Cardiac septum (tissue), 1 donor: Measurements from ENCODE around the gene FOLR2. TPM values are rescaled to one million over a fixed set of nuclear protein-coding genes. Genes with fewer than 3 reads are reported as not detected.
A peak's percentile ranks its signal among the peaks of the same experiment; 100 is the strongest.
"Not testable (repeated sequence)": the region's sequence is repeated elsewhere in the genome, so short reads cannot be mapped to it uniquely, and the experiment has no call there.

ENCODE experiments used
- DNase-seq: peaks from one replicate; pipeline ENCODE4 v3.0.0-alpha.2; 2020; ENCODE audit warnings: low spot score
- intact Hi-C: fragments of 100-400 bp; cut with DNase I; formaldehyde crosslinking; loops from one replicate; pipeline ENCODE4 v1.14.0; 2022
- total RNA-seq: library from RNA; stranded (reverse); fragmentation: NEBNext Ultra II Directional; extraction: Animal tissue kit (Norgen Biotek cat#: 25700); gene quantifications from one replicate; pipeline ENCODE4 v1.2.1, GENCODE V29; 2021
- donor health status: DM: no; HTN: no; CAD: no.

Gene FOLR2
- total RNA-seq, 1 donor from 2014 or later: 11.7 TPM

DNA sequence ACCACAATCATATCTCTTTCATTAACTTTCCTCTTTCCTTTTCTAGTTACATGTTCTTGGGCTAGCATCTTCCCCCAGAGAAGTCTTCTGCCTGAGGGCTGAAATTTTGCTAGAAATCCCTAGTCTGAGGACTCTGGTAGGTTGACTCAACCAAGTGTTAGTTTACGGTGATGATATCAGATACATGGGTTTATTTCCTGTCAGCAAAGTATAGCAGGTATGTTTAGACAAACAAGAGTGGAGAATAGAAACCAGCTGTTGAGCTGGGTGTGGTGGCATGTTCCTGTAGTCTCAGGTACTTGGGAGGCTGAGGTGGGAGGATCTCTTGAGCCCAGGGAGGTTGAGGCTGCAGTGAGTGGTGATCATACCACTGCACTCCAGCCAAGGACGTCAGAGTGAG, 13.4 kb upstream of the FOLR2 start:
- intact Hi-C loops: no loop called here

DNA sequence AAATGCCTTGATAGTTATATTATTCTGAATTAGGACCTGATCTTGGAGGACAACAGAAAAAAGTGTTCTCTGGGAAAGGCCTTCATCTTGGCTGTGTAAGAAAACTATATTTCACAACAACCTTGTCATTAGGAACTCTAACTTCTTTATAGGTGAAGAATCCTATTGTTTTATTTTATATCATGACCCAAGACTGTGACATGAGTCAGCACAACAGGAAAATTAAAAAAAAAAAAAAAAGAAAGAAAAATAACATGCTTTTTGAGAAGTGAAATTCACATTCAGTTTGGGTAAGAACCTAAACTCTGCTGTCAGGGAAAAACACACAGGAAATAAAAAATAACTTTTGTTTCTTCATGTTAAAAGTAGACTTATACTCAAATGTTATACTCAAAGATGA, 11.7 kb upstream of the FOLR2 start:
- intact Hi-C loops: no loop called here
- DNase-seq: no peak

More for the DNA sequence above, 13.4 kb upstream of the FOLR2 start:
- no peak for DNase-seq

DNA sequence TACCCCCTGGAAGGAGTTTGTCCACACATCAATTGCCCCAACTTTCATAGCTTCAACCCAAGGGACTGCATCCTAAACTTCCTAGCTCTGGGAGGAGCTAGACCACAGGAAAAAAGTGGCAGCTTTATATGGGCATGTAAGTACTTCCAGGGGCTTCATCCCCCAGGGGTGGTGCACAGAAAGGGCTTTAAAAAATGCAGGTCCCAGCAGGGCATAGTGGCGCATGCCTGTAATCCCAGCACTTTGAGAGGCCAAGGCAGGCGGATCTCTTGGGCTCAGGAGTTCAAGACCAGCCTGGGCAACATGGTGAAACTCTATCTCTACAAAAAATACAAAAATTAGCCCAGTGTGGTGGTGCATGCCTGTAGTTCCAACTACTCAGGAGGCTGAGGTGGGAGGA, 9.8 kb upstream of the FOLR2 start:
- DNase-seq, intact Hi-C loops: not testable (repeated sequence)

DNA sequence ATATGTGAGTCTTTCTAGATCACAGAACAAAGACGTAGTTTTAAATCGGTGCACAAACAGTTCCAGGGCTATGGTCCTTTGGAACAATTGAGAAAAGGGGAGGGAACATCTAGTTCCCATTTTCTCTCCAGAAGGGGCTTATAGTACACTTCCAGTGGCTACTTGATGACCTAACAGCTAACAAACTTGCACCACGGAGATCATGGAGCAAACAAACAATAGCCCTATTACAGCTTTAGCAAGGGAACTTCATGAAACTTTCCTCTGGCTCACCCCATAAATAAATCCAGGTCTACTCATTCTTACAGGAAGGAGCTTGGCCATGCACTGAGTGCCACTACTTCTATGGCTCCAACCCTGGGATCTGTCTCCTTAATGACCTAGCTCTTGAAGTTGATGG, 8.3 kb upstream of the FOLR2 start:
- DNase-seq: no peak

DNA sequence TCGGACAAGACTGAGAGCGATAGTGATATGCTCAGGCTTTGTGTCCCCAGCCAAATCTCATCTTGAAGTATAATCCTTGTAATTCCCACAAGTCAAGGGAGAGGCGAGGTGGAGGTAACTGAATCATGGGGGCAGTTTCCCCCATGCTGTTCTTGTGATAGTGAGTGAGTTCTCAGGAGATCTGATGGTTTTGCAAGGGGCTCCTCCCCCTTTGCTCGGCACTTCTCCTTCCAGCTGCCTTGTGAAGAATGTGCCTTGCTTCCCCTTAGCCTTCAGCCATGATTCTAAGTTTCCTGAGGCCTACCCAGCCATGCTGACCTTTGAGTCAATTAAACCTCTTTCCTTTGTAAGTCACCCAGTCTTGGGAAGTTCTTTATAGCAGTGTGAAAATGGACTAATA, 7.5 kb upstream of the FOLR2 start:
- intact Hi-C loops: no loop called here
- DNase-seq: no peak

More for the DNA sequence above, 8.3 kb upstream of the FOLR2 start:
- intact Hi-C loops: no loop called here

DNA sequence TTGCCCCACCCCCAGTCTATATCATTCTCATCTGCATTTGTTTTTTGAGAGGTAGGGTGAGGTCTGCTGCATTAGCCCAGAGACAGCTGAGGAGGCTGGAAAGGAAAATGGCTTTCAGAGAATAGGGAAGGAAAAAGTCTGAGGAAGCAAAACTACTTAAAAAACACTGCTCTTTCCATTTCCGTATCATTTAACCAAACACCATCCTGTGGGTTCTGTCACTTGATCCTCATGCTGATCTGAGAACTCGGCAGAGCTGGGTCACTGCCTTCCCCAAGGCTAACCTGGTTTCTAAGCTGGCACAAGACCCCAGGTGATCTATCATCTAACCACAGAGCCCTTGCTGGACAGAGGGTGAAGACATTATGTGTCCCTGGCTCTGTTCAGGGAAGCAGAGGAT, 1.2 kb downstream of the FOLR2 start:
- DNase-seq: no peak
- intact Hi-C loops: no loop called here

DNA sequence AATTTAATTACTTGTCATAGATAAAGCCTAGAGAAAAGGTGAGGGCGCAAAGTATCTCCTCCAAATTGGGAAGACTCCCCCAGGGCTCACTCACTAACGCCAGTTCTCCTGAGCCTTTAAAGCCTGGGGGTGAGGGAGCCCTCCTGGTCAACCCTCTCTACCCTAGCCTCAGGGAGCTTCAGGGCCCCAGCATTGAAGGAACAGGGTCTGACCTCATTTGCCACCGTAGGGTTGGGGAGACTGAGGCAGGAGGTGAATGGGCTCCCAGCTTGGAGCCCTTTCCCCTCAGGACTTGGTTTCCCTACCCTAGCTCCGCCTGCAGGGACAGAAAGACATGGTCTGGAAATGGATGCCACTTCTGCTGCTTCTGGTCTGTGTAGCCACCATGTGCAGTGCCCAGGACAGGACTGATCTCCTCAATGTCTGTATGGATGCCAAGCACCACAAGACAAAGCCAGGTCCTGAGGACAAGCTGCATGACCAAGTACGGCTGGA, 1.7 kb downstream of the FOLR2 start:
- DNase-seq: no peak
- intact Hi-C loops: no loop called here

DNA sequence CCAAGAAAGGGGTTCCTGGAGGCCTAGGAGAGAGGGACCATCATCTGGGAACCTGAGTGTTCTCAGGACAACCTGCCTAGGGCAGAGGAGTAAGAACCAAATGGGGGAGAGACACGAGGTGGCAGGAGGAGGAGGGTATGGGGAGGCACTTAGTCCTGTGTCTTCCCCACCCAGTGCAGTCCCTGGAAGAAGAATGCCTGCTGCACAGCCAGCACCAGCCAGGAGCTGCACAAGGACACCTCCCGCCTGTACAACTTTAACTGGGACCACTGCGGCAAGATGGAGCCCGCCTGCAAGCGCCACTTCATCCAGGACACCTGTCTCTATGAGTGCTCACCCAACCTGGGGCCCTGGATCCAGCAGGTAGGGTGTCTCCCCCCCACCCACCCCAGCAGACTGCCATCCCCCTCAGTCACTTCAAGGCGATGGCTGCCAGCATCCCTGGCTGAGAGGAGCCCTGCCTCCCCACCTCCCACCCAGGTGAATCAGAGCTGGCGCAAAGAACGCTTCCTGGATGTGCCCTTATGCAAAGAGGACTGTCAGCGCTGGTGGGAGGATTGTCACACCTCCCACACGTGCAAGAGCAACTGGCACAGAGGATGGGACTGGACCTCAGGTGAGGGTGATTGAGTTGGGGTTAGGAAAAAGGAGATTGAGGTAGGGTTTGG, 4.2 kb downstream of the FOLR2 start:
- DNase-seq: no peak
- intact Hi-C loops: loop anchor here (5.0 to 10.0 kb wide), 2 partner anchors 179 to 594 kb away; partner anchors contain the start of gene ATG16L2

DNA sequence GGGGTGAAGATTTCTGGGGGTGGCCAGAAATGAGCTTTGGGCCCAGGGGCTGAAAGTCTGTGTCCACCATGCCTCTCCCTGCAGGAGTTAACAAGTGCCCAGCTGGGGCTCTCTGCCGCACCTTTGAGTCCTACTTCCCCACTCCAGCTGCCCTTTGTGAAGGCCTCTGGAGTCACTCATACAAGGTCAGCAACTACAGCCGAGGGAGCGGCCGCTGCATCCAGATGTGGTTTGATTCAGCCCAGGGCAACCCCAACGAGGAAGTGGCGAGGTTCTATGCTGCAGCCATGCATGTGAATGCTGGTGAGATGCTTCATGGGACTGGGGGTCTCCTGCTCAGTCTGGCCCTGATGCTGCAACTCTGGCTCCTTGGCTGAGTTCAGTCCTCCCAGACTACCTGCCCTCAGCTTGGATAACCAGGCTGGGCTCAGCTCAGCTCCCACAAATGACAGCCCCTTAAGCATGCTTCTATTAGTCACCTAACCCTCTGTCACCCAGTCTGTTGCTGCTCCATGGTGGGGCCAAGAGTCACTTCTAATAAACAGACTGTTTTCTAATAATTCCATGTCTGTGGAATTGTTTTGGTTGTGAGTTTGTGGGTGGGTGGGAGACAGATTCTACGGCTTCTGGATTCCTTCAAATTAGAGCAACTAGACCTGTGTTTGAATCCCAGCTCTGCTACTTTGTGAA, 4.9 kb downstream of the FOLR2 start:
- intact Hi-C loops: loop anchor here (2.0 to 10.0 kb wide), 3 partner anchors 109 to 593 kb away; partner anchors contain the start of genes ANAPC15 and ATG16L2
- no peak for DNase-seq

DNA sequence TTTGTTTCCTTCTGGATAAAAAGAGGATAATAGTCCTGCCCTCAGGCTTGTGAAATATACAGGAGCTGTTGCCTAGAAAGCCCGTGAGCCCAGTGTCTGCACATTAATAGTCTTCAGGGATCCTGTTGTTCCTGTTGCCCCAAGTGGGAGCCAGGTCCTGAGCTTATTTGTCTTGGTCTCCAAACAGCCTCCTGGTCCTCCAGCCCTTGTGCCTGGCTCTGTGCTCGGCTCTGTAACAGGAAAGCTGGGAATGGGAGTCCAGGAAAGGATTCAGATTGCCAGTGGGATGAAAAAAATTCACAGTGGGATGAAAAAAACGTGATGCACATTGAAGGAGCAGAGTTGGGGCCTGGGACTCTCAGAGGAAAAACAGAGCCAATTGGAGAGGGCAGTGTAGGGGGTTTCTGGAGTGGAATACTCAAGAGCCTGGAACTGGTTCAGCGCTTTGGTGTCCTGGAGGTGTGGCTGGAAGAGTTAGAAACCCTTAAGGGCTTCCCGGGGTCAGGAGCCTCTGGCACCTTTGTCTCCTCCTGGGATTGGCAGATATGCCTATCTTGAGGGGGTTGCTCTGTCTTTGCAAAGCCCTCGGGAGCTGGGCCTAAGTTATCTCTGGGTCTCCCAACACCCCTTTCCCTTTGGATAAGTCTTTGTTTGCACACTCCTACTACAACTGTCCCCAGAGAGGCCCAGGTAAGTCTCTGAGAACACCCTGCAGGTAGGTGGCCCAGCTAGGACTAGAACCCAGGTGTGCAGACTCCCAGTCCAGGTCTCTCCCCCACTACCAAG, 5.7 kb downstream of the FOLR2 start:
- DNase-seq: no peak
- intact Hi-C loops: loop anchor here (2.0 to 10.0 kb wide), 3 partner anchors 109 to 593 kb away; partner anchors contain the start of genes ANAPC15 and ATG16L2

DNA sequence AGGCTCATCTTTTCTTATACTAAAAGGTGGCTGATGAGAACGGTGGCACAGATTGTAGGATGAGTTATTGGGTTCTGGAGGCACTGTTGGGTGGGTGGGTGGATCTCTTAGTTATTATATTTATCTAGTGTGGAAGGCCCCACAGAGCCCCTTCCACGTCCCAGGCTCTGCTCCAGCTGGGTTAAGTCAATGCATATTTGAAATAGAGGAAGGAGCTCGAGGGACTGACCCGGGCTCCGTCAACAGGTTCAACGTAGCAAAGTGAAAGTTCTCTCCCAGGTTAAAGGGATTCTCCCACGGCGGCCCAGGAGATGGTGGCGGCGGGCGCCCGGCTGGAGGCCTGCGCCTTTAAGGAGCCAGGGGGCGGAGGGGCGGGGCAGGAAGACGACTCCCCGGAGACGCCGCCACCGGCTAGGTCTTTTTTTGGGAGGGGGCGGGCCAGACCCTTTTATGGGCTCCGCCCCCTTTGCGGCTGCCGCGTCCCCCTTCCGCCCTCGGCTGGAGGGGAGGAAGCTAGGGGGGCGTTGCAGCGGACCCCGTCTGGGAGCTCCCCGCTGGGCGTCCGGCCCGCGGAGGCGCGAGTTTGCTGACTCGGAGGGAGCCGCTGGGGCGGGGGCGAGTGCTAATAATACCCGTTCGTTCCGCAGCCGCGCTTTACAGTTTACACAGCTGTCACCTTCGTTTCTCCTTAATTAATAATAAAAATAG, 6.5 kb downstream of the FOLR2 start:
- intact Hi-C loops: loop anchor here (2.0 to 10.0 kb wide), 3 partner anchors 110 to 592 kb away; partner anchors contain the start of genes ANAPC15 and ATG16L2
- peak; percentile 97 for DNase-seq

DNA sequence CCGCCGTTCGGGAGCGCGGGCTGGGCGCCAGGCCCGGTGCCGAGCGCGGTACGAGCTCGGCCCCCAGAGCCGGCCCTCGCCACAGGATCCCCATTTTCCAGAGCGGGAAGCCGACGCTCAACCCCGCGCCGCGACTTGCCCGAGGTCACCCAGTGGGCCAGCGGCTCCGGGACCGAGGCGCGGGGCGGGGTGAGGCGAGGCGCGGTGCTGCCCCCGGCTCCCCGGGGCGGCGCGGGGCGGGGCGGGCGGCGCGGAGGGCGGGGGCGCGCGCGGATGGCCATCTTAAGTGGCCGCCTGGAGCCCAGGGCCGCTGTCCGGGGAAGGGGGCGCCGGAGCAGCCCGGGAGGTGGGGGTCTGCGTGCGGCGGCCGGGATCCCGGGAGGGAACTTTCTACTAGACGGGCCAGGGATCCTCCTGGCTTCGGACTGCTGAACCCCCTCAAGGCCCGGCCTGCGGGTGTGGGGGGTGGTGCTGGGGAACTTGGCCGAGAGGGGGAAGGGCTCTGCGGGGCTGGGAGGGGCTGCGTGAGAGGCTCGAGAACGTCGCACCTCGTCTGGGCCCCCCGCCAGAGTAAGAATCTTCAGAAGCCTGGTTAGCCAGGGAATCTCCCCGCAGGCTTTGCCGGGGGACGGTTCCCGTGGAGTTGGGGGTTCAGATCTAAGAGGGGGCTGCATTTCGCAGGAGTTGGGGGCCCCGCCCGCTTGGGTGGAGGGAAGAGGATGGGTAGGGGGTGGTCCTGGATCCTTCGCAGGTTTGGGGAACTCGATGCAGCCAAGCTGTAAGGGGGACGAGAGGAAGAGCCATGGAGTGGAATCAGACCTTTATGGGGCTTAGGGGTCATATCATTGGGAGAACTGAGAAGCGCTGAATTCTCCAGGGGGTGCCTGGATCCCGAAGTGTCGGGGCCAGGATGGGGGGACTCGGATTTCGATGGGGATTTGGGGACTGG, 7.3 kb downstream of the FOLR2 start:
- DNase-seq: peak; percentile 87
- intact Hi-C loops: loop anchor here (1.0 to 10.0 kb wide), 4 partner anchors 15 to 591 kb away; partner anchors contain the start of genes ANAPC15 and ATG16L2

DNA sequence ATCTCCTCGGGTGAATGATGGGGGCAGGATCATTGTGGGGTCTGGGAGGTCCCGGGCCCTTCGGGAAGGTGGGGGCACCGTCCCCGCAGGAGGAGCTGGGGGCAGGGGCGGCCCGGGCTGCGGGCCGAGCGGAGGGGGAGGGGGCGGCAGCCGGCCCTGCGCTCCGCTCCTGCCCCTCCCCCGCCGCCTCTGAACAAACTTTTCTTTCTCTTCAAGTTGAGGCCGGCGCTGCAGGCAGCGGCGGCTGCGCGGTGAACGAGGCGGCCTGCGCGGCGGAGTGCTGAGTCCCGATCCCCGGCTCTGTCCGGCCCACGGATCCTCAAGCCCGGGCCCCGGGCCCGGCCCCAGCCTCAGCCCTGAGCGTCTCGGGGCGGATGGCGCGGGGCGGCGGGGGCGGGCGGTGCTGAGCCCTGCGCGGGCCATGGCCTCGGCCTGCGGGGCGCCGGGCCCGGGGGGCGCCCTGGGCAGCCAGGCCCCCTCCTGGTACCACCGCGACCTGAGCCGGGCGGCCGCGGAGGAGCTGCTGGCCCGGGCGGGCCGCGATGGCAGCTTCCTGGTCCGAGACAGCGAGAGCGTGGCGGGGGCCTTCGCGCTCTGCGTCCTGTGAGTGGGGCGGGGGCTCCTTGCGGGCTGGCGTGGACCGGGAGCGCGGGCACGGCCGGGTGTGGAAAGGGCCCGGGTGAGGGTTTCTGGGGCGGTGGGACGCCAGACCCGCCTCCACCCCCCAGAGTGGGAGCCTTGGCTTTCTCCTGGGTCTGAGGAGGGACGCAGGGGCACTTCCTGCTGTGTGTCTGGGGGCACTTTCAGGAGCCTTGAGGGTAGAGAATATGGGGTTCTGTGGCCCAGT, 8.2 kb downstream of the FOLR2 start, which contains the start of gene INPPL1:
TSS of gene INPPL1 (plus strand) at position 204 of the 847 bp plus-strand sequence. CDS start at position 422, 218 bp downstream.
- no peak for DNase-seq
- intact Hi-C loops: loop anchor here (1.0 to 10.0 kb wide), 3 partner anchors 15 to 590 kb away; partner anchors contain the start of gene ATG16L2

DNA sequence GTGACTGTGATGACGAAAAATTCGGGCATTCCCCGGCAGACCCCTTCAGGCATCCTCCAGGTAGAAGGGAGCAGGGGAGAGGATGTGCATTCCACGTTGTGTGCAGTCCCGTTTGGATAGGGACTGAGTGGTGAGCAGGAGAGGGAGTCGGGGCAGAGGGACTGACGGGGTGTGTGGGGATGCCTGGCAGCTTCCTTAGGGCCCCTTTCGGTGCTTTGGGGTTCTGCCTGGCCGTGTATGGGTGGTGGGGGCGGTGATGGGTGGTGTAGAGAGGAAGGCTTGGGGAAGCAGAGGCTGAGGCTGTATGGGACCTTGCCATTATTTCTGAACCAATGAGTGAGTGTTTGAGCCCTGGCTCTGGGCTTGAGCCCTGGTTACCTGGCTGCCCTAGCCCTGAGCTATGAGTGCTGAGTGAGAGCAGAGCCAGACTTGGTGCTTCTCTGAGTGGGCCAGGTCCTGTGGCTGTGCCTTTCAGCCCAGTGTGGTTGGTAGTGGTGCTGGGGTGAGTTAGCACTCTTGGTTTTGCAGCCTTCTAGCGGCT, 8.9 kb downstream of the FOLR2 start:
- intact Hi-C loops: loop anchor here (10.0 kb wide), 1 partner anchor 589 kb away; the partner anchor contains the start of gene ATG16L2
- no peak for DNase-seq

DNA sequence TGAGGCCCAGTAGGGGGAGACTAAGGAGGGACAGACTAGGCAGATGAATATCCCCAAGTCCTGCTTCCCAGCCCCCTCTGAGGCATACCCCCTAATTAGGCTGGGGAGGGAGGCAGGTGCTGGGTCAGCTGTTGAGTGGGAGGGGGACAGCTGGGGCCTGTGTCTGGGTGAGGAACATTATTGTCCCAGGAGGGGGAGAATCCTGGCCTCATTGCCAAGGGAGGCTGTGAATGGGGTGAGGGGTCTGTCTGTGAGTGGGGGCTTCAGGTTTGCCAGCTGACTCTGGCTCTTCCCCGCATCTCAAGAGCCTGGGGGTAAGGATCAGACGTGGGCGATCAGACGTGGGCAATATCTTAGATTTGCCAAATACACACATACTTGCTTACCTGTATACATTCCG, 10.1 kb downstream of the FOLR2 start:
- intact Hi-C loops: loop anchor here (10.0 kb wide), 1 partner anchor 588 kb away; the partner anchor contains the start of gene ATG16L2

More for the DNA sequence above, 10.1 kb downstream of the FOLR2 start:
- DNase-seq: no peak
